GM15510 (cell line): ENCODE results near the gene NT5E.

Experiments
- POLR2A ChIP-seq: IDR thresholded peaks from 3 replicates; pipeline ENCODE4 v1.6.1; 2011; ENCODE audit warnings: borderline replicate concordance; ENCODE audit not compliant: insufficient read length; ENCODE audit errors: extremely low read depth

Gene NT5E

GRCh38 chr6:85449818-85450759, at the start of gene NT5E:
NT5E (plus strand) TSS chr6:85450083; CDS start chr6:85450140, 57 bp downstream.
- TF ChIP-seq POLR2A: peak; percentile 79

GRCh38 chr6:85400331-85400730, 49.6 kb upstream of the NT5E start:
- no peak for TF ChIP-seq POLR2A

GRCh38 chr6:85401186-85402021, 48.5 kb upstream of the NT5E start:
- TF ChIP-seq POLR2A: no peak

- TF ChIP-seq POLR2A: no peak
These were observed 47.8 kb upstream of the NT5E start for GRCh38 chr6:85402071-85402470.

- no peak for TF ChIP-seq POLR2A
These were observed 47.0 kb upstream of the NT5E start for GRCh38 chr6:85402922-85403321.

GRCh38 chr6:85403331-85404015, 46.4 kb upstream of the NT5E start:
- TF ChIP-seq POLR2A: no peak

GRCh38 chr6:85404564-85405174, 45.2 kb upstream of the NT5E start:
- no peak for TF ChIP-seq POLR2A

GRCh38 chr6:85405175-85405852, 44.6 kb upstream of the NT5E start:
- no peak for TF ChIP-seq POLR2A

GRCh38 chr6:85405853-85406198, 44.1 kb upstream of the NT5E start:
- TF ChIP-seq POLR2A: no peak

- TF ChIP-seq POLR2A: no peak
These were observed 43.2 kb upstream of the NT5E start for GRCh38 chr6:85406641-85407075.

GRCh38 chr6:85408039-85408438, 41.8 kb upstream of the NT5E start:
- TF ChIP-seq POLR2A: no peak

- TF ChIP-seq POLR2A: no peak
These were observed 36.9 kb upstream of the NT5E start for GRCh38 chr6:85412911-85413430.

- TF ChIP-seq POLR2A: no peak
These were observed 33.8 kb upstream of the NT5E start for GRCh38 chr6:85416049-85416448.

GRCh38 chr6:85416766-85417165, 33.1 kb upstream of the NT5E start:
- no peak for TF ChIP-seq POLR2A
